Measurements from ENCODE around the gene CLCN7. TPM values are rescaled to one million over a fixed set of nuclear protein-coding genes. Genes with fewer than 3 reads are reported as not detected.

The CLCN7 gene
- total RNA-seq, 2 donors from 2014 or later: 51.9 to 108 TPM

- intact Hi-C loops (cut with DNase I): loop anchor here (5.0 kb wide), 1 partner anchor 119 kb away; the partner anchor contains the start of genes CRAMP1 and IFT140
- peak within 1 kb of the TSS; percentile 75 to 83 for H3K27ac ChIP-seq
- H3K27me3 ChIP-seq (replicated peaks; ENCODE audit: insufficient read depth): no peaks in the 10 kb centered on the region
- 3% methylated on average over 20 of the region's 89 CpGs for WGBS
- TF ChIP-seq CTCF (IDR thresholded peaks at IDR 0.05): peak in 1 of 4 experiments; percentile 5
- peak; percentile 41 for TF ChIP-seq POLR2A (IDR thresholded peaks at IDR 0.05)
- TF ChIP-seq POLR2AphosphoS5 (IDR thresholded peaks at IDR 0.05): peak; percentile 68
- peak; percentile 82 for DNase-seq (ENCODE audit: low spot score)
- H3K4me3 ChIP-seq: peak within 1 kb of the TSS; percentile 71 to 85
- H3K4me1 ChIP-seq (replicated peaks): peaks cover 8% of the 10 kb centered on the region
- H3K36me3 ChIP-seq: peaks cover 0 to 10% of the 10 kb centered on the region in 2 donors
- no peaks in the 10 kb centered on the region for H3K9me3 ChIP-seq
Measured at GRCh38 chr16:1492923-1493745, 18.3 kb upstream of the CLCN7 start, which contains the start of gene TELO2. Gene TELO2 (plus strand): TSS chr16:1493360. CDS start chr16:1494282, 922 bp downstream.

DNA sequence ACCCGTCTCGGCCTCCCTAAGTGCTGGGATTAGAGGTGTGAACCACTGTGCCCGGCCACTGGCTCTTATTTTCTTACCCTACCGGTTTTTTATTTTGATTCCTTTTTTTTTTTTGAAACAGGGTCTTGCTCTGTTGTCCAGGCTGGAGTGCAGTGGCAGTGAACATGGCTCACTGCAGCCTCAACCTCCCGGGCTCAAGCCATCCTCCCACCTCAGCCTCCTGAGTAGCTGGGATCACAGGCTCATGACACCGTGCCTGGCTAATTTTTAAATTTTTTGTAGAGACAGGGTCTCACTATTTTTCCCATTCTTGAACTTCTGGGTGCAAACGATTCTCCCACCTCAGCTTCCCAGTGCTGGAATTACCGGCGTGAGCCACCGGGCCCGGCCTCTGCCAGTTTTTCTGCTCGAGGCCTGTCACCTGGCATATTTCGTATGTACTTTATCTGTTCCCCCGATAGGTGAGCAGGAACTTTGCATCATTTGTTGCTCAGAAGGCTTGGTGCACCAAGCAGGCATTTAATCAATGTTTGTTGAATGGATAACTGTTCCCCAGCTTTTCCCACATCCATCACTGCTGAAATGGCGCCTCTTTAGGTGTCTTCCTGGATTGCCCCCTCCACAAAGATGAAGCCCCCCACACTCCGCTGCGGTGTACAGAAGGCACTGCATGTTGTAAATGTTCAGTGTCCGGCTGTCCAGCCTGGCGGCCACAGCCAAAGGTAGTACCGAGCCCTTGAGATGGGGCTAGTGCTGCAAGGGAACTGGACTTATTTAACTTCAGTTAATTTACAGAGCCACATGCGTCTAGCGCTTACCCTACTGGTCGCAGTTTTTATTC, 17.5 kb upstream of the CLCN7 start:
- H3K27ac ChIP-seq: peak overlapping the region; percentile 75 to 83
- 81% methylated on average over 23 of the region's 23 CpGs for WGBS
- H3K27me3 ChIP-seq (replicated peaks; ENCODE audit: insufficient read depth): no peaks in the 10 kb centered on the region
- DNase-seq (ENCODE audit: low spot score): no peak
- H3K4me3 ChIP-seq: peak overlapping the region in 1 of 2 donors; percentile 85
- H3K36me3 ChIP-seq: peaks cover 0 to 10% of the 10 kb centered on the region in 2 donors
- TF ChIP-seq POLR2AphosphoS5 (IDR thresholded peaks at IDR 0.05): no peak
- no peak for TF ChIP-seq CTCF (IDR thresholded peaks at IDR 0.05)
- no peak for TF ChIP-seq POLR2A (IDR thresholded peaks at IDR 0.05)
- H3K9me3 ChIP-seq: no peaks in the 10 kb centered on the region
- intact Hi-C loops (cut with DNase I): loop anchor here (5.0 kb wide), 1 partner anchor 120 kb away; the partner anchor contains the start of genes CRAMP1 and IFT140
- H3K4me1 ChIP-seq (replicated peaks): peaks cover 8% of the 10 kb centered on the region

GRCh38 chr16:1491327-1491726, 16.5 kb upstream of the CLCN7 start:
- H3K4me1 ChIP-seq (replicated peaks): peaks cover 8% of the 10 kb centered on the region
- H3K27me3 ChIP-seq (replicated peaks; ENCODE audit: insufficient read depth): no peaks in the 10 kb centered on the region
- H3K36me3 ChIP-seq: peaks cover 0 to 10% of the 10 kb centered on the region in 2 donors
- H3K9me3 ChIP-seq: no peaks in the 10 kb centered on the region
- 73% methylated on average over 12 of the region's 12 CpGs for WGBS
- no peak overlapping the region for H3K4me3 ChIP-seq
- TF ChIP-seq CTCF (IDR thresholded peaks at IDR 0.05) (no peak), POLR2AphosphoS5 (IDR thresholded peaks at IDR 0.05) (no peak), POLR2A (IDR thresholded peaks at IDR 0.05) (no peak)
- intact Hi-C loops (cut with DNase I): loop anchor here (5.0 kb wide), 1 partner anchor 121 kb away; the partner anchor contains the start of genes CRAMP1 and IFT140
- no peak for DNase-seq (ENCODE audit: low spot score)
- no peak overlapping the region for H3K27ac ChIP-seq

- Histone ChIP-seq H3K9me3 (no peaks in the 10 kb centered on the region), H3K4me1 (replicated peaks) (no peaks in the 10 kb centered on the region), H3K27ac (no peak overlapping the region), H3K27me3 (replicated peaks; ENCODE audit: insufficient read depth) (no peaks in the 10 kb centered on the region), H3K4me3 (no peak overlapping the region), H3K36me3 (no peaks in the 10 kb centered on the region)
- TF ChIP-seq POLR2A (IDR thresholded peaks at IDR 0.05) (no peak), POLR2AphosphoS5 (IDR thresholded peaks at IDR 0.05) (no peak), CTCF (IDR thresholded peaks at IDR 0.05) (no peak)
- no peak for DNase-seq (ENCODE audit: low spot score)
- 94% methylated on average over 12 of the region's 12 CpGs for WGBS
- intact Hi-C loops (cut with DNase I): no loop called here
Measured at GRCh38 chr16:1489077-1489476, 14.2 kb upstream of the CLCN7 start.

Data from prostate gland (tissue), 2 donors.